ACC112 (cell line): Measurements from ENCODE around the gene TMCO4.

Experiments used
- H2AFZ ChIP-seq: fragments of 200-600 bp; sonication (generic); one replicate; pipeline ENCODE4 v1.6.0; 2017; ENCODE audit warnings: antibody characterized with exemption, low read length; ENCODE audit not compliant: unreplicated experiment
- H3K27ac ChIP-seq: fragments of 200-600 bp; sonication (generic); 2 replicates; pipeline ENCODE4 v1.5.1; 2014; ENCODE audit warnings: low read depth, mild to moderate bottlenecking, antibody characterized with exemption, low read length, moderate library complexity
- H3K27me3 ChIP-seq: fragments of 200-600 bp; sonication (generic); 2 replicates; pipeline ENCODE4 v1.6.1; 2014; ENCODE audit warnings: mild to moderate bottlenecking, antibody characterized with exemption, low read length, moderate library complexity, mixed read lengths; ENCODE audit not compliant: insufficient read depth
- H3K36me3 ChIP-seq: fragments of 200-600 bp; sonication (generic); 2 replicates; pipeline ENCODE4 v1.6.1; 2016; ENCODE audit warnings: mild to moderate bottlenecking, antibody characterized with exemption, low read length, moderate library complexity, mixed read lengths; ENCODE audit not compliant: insufficient read depth
- H3K4me1 ChIP-seq: fragments of 200-600 bp; sonication (generic); one replicate; pipeline ENCODE4 v1.6.1; 2016; ENCODE audit warnings: low read length, mixed read lengths; ENCODE audit not compliant: insufficient read depth, unreplicated experiment, control insufficient read depth
- H3K4me3 ChIP-seq: fragments of 200-600 bp; sonication (generic); 2 replicates; pipeline ENCODE4 v1.5.1; 2014; ENCODE audit warnings: mild to moderate bottlenecking, low read depth, low read length
- H3K79me2 ChIP-seq: fragments of 200-600 bp; sonication (generic); one replicate; pipeline ENCODE4 v1.6.0; 2016; ENCODE audit warnings: low read length; ENCODE audit not compliant: control insufficient read depth, unreplicated experiment, insufficient read depth

The TMCO4 gene

DNA sequence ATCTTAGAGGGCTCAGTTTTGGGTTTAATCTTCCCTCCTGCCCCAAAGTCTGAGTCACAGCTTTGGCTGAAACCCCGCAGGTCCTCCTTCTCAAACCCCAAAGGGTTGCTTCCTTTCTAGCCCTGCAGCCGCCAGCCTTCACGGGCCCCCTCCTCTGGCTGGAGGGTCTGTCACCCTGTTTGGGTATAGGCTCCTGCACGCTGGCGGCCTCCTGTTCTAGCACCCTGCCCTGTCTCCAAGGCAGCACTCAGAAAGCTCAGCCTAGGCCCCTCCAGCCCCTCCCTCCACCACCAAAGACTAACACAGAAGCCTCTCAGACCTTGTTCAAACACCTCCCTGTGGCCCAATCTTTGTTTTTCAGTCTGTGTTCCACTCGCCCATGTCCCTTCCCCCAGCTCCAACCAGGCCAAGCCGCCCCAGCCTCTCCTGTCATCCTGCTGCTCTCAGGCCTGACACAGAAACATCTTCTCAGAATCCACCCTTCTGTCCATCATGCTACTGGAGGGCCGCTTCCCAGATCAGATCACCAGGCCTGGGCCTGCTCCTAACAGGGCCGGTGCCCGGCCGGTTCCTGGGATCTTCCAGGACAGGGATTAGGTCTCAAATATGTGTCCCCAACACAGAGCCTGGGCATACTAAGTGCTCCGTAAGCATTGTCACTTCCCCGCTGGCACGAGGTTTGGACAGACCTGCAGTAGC lies 99.5 kb downstream of the TMCO4 start:
- Histone ChIP-seq H3K27me3 (no peaks in the 10 kb centered on the region), H3K36me3 (no peaks in the 10 kb centered on the region), H3K4me3 (no peak overlapping the region), H3K4me1 (no peaks in the 10 kb centered on the region), H3K27ac (no peak overlapping the region), H3K79me2 (no peaks in the 10 kb centered on the region), H2AFZ (no peak overlapping the region)

DNA sequence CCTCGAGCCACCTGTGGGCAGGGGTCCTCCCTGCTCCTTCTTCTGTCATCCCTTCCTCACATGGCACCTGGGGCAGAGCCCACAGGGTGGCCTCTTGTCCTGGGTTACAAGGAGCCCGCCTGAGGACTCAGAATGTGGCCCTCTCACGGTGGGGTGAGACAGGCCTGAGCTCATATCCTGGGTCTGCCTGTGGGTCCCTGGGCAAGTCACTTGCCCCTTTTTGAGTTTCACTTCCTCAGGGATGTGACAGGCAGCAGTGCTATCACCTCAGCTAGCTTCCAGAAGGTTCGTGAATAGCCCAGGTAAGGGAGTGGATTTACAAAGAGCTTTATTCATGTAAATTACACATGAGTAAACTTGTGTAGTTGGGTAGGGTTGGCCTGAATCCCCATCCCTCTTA lies 101.5 kb downstream of the TMCO4 start:
- H3K27ac ChIP-seq: no peak overlapping the region
- no peak overlapping the region for H2AFZ ChIP-seq
- H3K27me3 ChIP-seq: no peaks in the 10 kb centered on the region
- H3K4me3 ChIP-seq: no peak overlapping the region
- H3K4me1 ChIP-seq: no peaks in the 10 kb centered on the region
- H3K79me2 ChIP-seq: no peaks in the 10 kb centered on the region
- no peaks in the 10 kb centered on the region for H3K36me3 ChIP-seq

DNA sequence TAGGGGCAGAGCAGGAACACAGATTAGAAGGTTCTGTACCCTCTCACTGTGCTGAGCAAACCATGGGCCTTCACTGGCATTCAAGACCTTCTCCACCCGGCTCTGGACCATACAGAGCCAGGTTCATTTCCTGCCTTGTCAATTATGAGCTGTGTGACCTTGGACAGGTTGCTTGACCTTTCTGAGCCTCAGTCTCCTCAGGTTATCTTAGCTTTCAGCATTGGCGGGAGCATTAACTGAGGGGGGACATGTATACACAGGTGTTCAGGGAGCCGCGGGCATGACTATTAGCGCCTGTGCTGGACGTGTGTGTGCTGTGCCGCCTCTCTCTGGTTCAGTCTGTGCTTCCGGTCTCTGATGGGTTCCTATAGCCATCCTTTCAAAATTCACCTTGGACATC lies 102.9 kb downstream of the TMCO4 start:
- no peak overlapping the region for H2AFZ ChIP-seq
- H3K4me3 ChIP-seq: no peak overlapping the region
- H3K4me1 ChIP-seq: no peaks in the 10 kb centered on the region
- H3K27ac ChIP-seq: no peak overlapping the region
- H3K27me3 ChIP-seq: no peaks in the 10 kb centered on the region
- peaks cover 3% of the 10 kb centered on the region; the same call in 1 of the 2 replicates for H3K36me3 ChIP-seq
- no peaks in the 10 kb centered on the region for H3K79me2 ChIP-seq

DNA sequence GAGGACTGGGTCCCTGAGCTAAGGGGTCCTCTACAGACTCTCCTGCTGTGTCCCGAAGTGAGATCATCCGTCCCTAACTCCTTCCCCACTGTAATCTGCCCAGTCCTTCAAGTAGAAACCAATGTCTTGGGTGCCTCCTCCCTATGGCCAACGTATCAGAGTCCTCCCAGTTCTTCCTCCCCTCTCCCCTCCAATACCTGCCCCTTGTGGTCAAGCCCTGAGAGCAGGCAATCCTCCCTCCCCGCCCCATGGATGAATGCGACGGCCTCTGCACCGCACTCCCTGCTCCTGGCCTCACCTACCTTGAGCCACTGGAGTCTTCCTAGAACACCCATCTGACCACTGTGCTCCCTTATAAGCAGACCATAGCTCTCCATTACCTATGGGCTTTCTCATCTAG lies 103.9 kb downstream of the TMCO4 start:
- Histone ChIP-seq H3K4me1 (no peaks in the 10 kb centered on the region), H3K4me3 (no peak overlapping the region), H3K27me3 (no peaks in the 10 kb centered on the region), H2AFZ (no peak overlapping the region), H3K79me2 (no peaks in the 10 kb centered on the region), H3K36me3 (peaks cover 3% of the 10 kb centered on the region; the same call in 1 of the 2 replicates), H3K27ac (no peak overlapping the region)

DNA sequence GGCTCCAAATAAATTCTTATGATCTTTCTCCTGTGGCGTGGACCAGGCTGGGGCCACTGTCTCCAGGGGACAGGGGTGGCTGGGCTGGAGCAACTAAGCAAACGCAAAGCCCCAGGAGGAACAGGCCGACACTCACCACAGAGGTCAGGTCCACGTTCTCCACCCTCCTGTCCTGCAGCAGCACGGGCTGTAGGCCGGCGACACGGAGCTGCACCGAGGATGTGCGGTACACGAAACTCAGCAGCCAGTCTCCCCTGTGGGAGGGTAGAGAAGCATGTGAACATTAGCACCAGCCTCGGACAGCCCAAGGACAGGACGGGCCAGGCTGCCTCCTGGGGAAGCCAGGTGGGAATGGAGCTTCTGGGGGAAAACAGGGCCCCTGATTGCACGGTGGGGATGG lies 105.4 kb downstream of the TMCO4 start:
- no peak overlapping the region for H3K4me3 ChIP-seq
- H2AFZ ChIP-seq: no peak overlapping the region
- H3K4me1 ChIP-seq: no peaks in the 10 kb centered on the region
- no peak overlapping the region for H3K27ac ChIP-seq
- H3K36me3 ChIP-seq: peaks cover 13% of the 10 kb centered on the region; the same call in 1 of the 2 replicates
- H3K79me2 ChIP-seq: no peaks in the 10 kb centered on the region
- H3K27me3 ChIP-seq: no peaks in the 10 kb centered on the region

DNA sequence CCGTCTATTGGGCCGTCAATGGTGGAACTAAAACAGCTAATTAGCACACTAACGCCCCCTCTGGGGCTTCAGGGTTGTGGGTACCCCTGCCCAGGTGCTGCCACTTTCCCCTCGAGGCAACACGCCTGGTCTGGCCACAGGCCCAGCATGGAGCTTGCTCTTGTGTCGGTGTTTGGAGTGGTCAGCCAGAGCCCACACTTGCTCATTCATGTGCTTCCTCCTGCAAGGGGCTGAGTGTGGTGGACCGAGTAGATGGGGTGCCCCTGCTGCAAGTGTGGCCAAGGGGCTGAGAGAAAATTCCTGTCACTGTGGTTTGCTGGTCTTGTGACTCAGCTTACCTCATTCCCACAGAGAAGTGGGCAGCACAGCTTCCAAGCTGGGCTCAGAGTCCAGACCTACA lies 109.4 kb downstream of the TMCO4 start:
- peaks cover 13% of the 10 kb centered on the region; the same call in 1 of the 2 replicates for H3K36me3 ChIP-seq
- no peaks in the 10 kb centered on the region for H3K4me1 ChIP-seq
- H2AFZ ChIP-seq: no peak overlapping the region
- no peak overlapping the region for H3K4me3 ChIP-seq
- no peaks in the 10 kb centered on the region for H3K79me2 ChIP-seq
- H3K27me3 ChIP-seq: no peaks in the 10 kb centered on the region
- H3K27ac ChIP-seq: no peak overlapping the region

DNA sequence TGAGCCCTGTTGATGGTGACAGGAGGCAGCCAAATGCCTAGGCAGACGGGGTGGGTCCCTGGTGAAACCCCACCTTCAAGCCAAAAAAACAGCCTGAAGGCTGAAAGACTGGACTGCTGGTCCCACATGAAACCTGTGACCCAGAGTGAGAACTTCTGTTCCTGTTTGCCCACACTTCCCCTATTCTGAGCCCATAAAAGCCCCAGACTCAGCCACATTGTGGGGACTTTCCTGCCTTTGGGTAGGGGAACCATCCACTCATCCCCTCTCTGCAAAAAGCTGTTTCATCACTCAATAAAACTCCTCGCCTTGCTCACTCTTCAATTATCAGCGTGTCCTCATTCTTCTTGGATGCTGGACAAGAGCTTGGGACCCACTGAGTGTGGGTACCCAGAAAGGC lies 109.9 kb downstream of the TMCO4 start:
- no peak overlapping the region for H2AFZ ChIP-seq
- H3K79me2 ChIP-seq: no peaks in the 10 kb centered on the region
- no peaks in the 10 kb centered on the region for H3K27me3 ChIP-seq
- H3K4me3 ChIP-seq: no peak overlapping the region
- H3K27ac ChIP-seq: no peak overlapping the region
- peaks cover 13% of the 10 kb centered on the region; the same call in 1 of the 2 replicates for H3K36me3 ChIP-seq
- no peaks in the 10 kb centered on the region for H3K4me1 ChIP-seq

DNA sequence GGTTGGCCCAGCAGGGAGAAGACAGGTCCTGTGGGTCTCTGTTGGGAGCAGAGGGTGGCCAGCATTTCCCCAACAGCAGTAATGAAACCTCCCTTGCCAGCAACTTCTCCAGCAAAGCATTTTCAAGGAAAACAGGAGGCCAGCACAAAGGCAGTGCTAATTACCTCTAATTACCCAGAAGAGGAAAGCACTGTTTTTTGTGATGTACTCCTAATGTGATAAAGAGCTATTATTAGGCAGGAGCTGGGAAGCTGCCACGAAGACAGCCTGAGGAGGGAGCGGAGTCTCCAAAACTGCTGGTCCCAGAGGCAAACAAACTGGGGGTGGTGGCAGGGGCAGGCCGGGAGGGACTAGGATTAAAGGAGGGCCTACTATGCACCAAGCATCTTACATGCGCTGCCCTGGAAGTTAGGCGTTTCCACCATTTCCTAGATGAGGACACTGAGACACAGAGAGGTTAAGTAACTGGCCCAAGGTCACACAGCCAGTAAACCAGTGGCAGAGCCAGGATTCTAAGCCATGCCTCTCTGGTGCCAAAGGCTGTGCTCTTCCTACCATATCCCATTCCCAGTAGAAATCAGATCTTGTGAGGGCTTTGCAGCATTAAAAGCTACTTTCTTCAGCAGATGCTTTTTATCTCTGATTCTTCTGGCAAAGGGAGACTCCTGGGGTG lies 110.5 kb downstream of the TMCO4 start:
- no peak overlapping the region for H3K4me3 ChIP-seq
- no peak overlapping the region for H3K27ac ChIP-seq
- no peaks in the 10 kb centered on the region for H3K4me1 ChIP-seq
- peaks cover 13% of the 10 kb centered on the region; the same call in 1 of the 2 replicates for H3K36me3 ChIP-seq
- no peaks in the 10 kb centered on the region for H3K79me2 ChIP-seq
- H3K27me3 ChIP-seq: no peaks in the 10 kb centered on the region
- H2AFZ ChIP-seq: no peak overlapping the region

DNA sequence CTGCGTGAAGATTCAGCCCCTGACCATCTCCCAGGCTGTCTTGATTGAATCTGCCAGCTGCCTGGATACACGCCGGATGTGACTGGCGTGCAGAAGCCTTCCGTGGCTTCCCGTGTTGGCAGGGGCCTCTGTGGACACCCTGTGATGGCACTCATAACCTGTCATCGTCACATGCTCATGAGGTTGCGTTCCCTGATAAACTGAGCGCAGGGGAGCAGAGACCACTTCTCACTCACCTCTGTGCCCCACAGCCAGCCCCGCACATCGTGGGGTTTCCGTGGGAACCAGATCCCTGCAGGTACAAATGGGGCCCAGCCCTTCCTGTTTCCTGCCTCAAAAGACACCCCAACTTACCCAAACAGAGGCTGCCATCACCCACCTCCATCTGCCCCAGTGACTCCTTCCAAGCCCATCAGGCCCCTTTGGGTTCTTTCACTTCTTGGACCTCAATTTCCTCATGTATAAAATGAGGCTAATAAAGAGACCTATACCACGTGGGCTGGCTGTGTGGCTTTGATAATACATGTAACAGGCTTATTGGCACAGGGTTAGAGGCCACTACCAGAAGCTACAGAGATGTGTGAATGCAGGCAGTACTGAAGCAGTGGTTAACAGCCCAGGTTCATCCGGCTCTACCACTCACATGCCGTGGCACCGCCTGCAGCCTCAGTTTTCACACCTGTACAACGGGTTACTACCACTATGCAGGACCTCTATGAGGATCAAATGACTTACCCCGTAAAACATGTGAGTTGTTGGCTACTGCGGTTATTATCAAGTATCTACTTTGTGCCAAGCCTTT lies 111.5 kb downstream of the TMCO4 start:
- Histone ChIP-seq H2AFZ (no peak overlapping the region), H3K4me1 (peaks cover 1% of the 10 kb centered on the region), H3K27me3 (no peaks in the 10 kb centered on the region), H3K79me2 (no peaks in the 10 kb centered on the region), H3K4me3 (no peak overlapping the region), H3K27ac (no peak overlapping the region), H3K36me3 (peaks cover 13% of the 10 kb centered on the region; the same call in 1 of the 2 replicates)

DNA sequence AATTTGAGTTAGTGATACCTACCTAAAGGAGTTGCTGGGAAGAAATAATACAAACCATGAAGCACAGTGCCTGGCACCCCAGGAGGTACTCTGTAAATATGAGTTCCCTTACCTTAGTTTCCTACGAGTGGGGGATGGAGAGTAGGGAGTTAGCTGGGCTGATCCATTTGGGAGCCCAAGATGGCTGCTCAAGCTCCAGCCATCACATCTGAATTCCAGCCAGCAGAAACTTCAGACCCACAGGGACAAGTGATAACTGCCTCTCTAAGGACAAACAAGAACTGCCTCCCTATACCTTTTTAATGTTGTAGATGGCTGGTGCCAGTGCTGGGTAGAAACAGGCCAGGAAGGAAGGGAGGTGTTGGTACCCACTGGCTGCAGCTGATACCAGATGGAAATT lies 112.3 kb downstream of the TMCO4 start:
- no peak overlapping the region for H3K4me3 ChIP-seq
- no peak overlapping the region for H2AFZ ChIP-seq
- peaks cover 9% of the 10 kb centered on the region for H3K4me1 ChIP-seq
- no peaks in the 10 kb centered on the region for H3K79me2 ChIP-seq
- no peaks in the 10 kb centered on the region for H3K27me3 ChIP-seq
- no peak overlapping the region for H3K27ac ChIP-seq
- H3K36me3 ChIP-seq: peaks cover 13% of the 10 kb centered on the region; the same call in 1 of the 2 replicates
